Stimulated activated CD8-positive, alpha-beta memory T cell treated with anti-CD3 and anti-CD28 coated beads, Interleukin-7, amount 100 ng/mL, for 48 hours (primary cell): ENCODE results near the gene RAF1.
"Not testable (repeated sequence)": the region's sequence is repeated elsewhere in the genome, so short reads cannot be mapped to it uniquely, and the experiment has no call there.

Source experiments
- DNase-seq, 2 donors: peaks; one replicate each; pipeline ENCODE4 v3.0.0-alpha.2; 2020; ENCODE audit warnings: low read depth in 1 of 2; ENCODE audit errors: extremely low read depth in 1 of 2

Gene RAF1

GRCh38 chr3:12679468-12679867 is 15.6 kb upstream of the RAF1 start:
- no peak for DNase-seq

- no peak for DNase-seq
Measured at GRCh38 chr3:12677616-12678015, 13.7 kb upstream of the RAF1 start.

- DNase-seq: no peak
Measured at GRCh38 chr3:12675115-12675810, 11.3 kb upstream of the RAF1 start.

- DNase-seq: not testable (repeated sequence)
Measured at GRCh38 chr3:12673956-12674736, 10.2 kb upstream of the RAF1 start.

GRCh38 chr3:12671120-12671450 is 7.2 kb upstream of the RAF1 start:
- no peak for DNase-seq

- DNase-seq: no peak
Measured at GRCh38 chr3:12670365-12671119, 6.6 kb upstream of the RAF1 start.

- no peak for DNase-seq
Measured at GRCh38 chr3:12663401-12663935, 449 bp downstream of the RAF1 start.

GRCh38 chr3:12662593-12663400 is 1.1 kb downstream of the RAF1 start:
- DNase-seq: no peak

- no peak for DNase-seq
Measured at GRCh38 chr3:12661926-12662592, 1.9 kb downstream of the RAF1 start.

- not testable (repeated sequence) for DNase-seq
Measured at GRCh38 chr3:12661375-12661774, 2.5 kb downstream of the RAF1 start.

GRCh38 chr3:12660196-12660595 is 3.7 kb downstream of the RAF1 start:
- no peak for DNase-seq

- DNase-seq: no peak
Measured at GRCh38 chr3:12659316-12660015, 4.5 kb downstream of the RAF1 start.

- no peak for DNase-seq
Measured at GRCh38 chr3:12658593-12659058, 5.3 kb downstream of the RAF1 start.

- no peak for DNase-seq
Measured at GRCh38 chr3:12656850-12657249, 7.1 kb downstream of the RAF1 start.

GRCh38 chr3:12656193-12656592 is 7.7 kb downstream of the RAF1 start:
- DNase-seq: no peak

GRCh38 chr3:12655701-12656100 is 8.2 kb downstream of the RAF1 start:
- DNase-seq: no peak

- no peak for DNase-seq
Measured at GRCh38 chr3:12653747-12654146, 10.2 kb downstream of the RAF1 start.

GRCh38 chr3:12648384-12648959 is 15.4 kb downstream of the RAF1 start:
- DNase-seq: no peak

GRCh38 chr3:12644331-12644937 is 19.5 kb downstream of the RAF1 start:
- DNase-seq: no peak
